H1 (cell line): ENCODE data around the gene ZDHHC17. TPM values are rescaled to one million over a fixed set of nuclear protein-coding genes. Genes with fewer than 3 reads are reported as not detected.
A peak's percentile ranks its signal among the peaks of the same experiment; 100 is the strongest.

Experiments
- CTCF ChIA-PET: fragments of 300-600 bp; sonication (Branson Sonifier 250); formaldehyde crosslinking; loops from one replicate; lab custom pipeline; 2021; ENCODE audit not compliant: partially characterized antibody; lab: Charles Lee
- POLR2A ChIA-PET: fragments of 300-600 bp; sonication (Branson Sonifier 250); formaldehyde crosslinking; loops from one replicate; lab custom pipeline; 2021; ENCODE audit warnings: inconsistent platforms; ENCODE audit not compliant: partially characterized antibody; lab: Charles Lee
- DNase-seq, 2 experiments: peaks; one replicate each; pipeline versions ENCODE4 v3.0.0 to v3.0.0-alpha.2; 2010 to 2022; ENCODE audit warnings: low spot score in 2 of 2, low read depth in 1 of 2, mixed read lengths in 1 of 2
- FAIRE-seq: peaks from 2 replicates; lab custom pipeline; 2011; peaks lifted over from hg19 to GRCh38; lab: Jason Lieb, UNC
- H2AFZ ChIP-seq: 2 replicates; pipeline ENCODE4 v1.8.1; 2012; ENCODE audit warnings: low read length, inconsistent platforms
- H2AK5ac ChIP-seq: 2 replicates; pipeline ENCODE4 v1.6.1; 2013; ENCODE audit warnings: low read depth, low read length
- H2BK120ac ChIP-seq: replicated peaks from 2 replicates; pipeline ENCODE3; 2013; ENCODE audit warnings: low read depth, low read length, inconsistent platforms
- H2BK12ac ChIP-seq: 2 replicates; pipeline ENCODE4 v1.6.1; 2013; ENCODE audit warnings: low read depth, low read length
- H2BK15ac ChIP-seq: 2 replicates; pipeline ENCODE4 v1.6.1; 2013; ENCODE audit warnings: low read length
- H2BK20ac ChIP-seq: 2 replicates; pipeline ENCODE4 v1.6.1; 2013; ENCODE audit warnings: low read length
- H2BK5ac ChIP-seq: 2 replicates; pipeline ENCODE4 v1.6.1; 2013; ENCODE audit warnings: low read depth, low read length
- H3K14ac ChIP-seq: 2 replicates; pipeline ENCODE4 v1.6.1; 2013; ENCODE audit warnings: inconsistent platforms; ENCODE audit not compliant: insufficient read length
- H3K18ac ChIP-seq: 2 replicates; pipeline ENCODE4 v1.6.1; 2013; ENCODE audit warnings: low read length; ENCODE audit errors: extremely low read depth
- H3K23ac ChIP-seq: 2 replicates; pipeline ENCODE4 v1.6.1; 2013; ENCODE audit warnings: inconsistent platforms; ENCODE audit not compliant: insufficient read length
- H3K23me2 ChIP-seq: 2 replicates; pipeline ENCODE4 v1.6.1; 2013; ENCODE audit warnings: low read depth, low read length
- H3K27ac ChIP-seq: 2 replicates; pipeline ENCODE4 v1.6.1; 2011; ENCODE audit warnings: low read depth, low read length, inconsistent platforms
- H3K27me3 ChIP-seq, 4 experiments: replicated peaks in 1 of 4; 1 replicate in 1 of 4; 2 replicates in 3 of 4; pipeline versions ENCODE4 v1.6.1 to v1.8.1; 2011 to 2013; ENCODE audit warnings: low read length in 3 of 4, mild to moderate bottlenecking in 3 of 4, inconsistent platforms in 2 of 4, mixed read lengths in 2 of 4, moderate library complexity in 1 of 4; ENCODE audit not compliant: control insufficient read depth in 3 of 4, insufficient read depth in 3 of 4; ENCODE audit errors: extremely low read depth in 1 of 4
- H3K36me3 ChIP-seq, 4 experiments: 2 replicates each; pipeline versions ENCODE4 v1.6.1 to v1.8.1; 2011 to 2013; ENCODE audit warnings: mild to moderate bottlenecking in 4 of 4, low read length in 3 of 4, moderate library complexity in 2 of 4, control low read depth in 1 of 4, inconsistent platforms in 1 of 4; ENCODE audit not compliant: insufficient read depth in 4 of 4, control insufficient read depth in 2 of 4
- H3K4ac ChIP-seq: replicated peaks from 2 replicates; pipeline ENCODE3; 2013; ENCODE audit warnings: low read length, low read depth, mixed read lengths, inconsistent platforms; ENCODE audit not compliant: insufficient read length
- H3K4me1 ChIP-seq, 4 experiments: replicated peaks in 1 of 4; 1 replicate in 1 of 4; 2 replicates in 3 of 4; pipeline versions ENCODE4 v1.6.1 to v1.8.1; 2011 to 2013; ENCODE audit warnings: low read length in 3 of 4, inconsistent platforms in 2 of 4, mixed read lengths in 1 of 4; ENCODE audit not compliant: insufficient read depth in 4 of 4, control insufficient read depth in 3 of 4
- H3K4me2 ChIP-seq, 2 experiments: 2 replicates each; pipeline versions ENCODE4 v1.6.1 to v1.8.1; 2011 to 2013; ENCODE audit warnings: low read depth in 2 of 2, low read length in 2 of 2, control low read depth in 1 of 2, inconsistent platforms in 1 of 2, mild to moderate bottlenecking in 1 of 2; ENCODE audit not compliant: insufficient read depth in 1 of 2
- H3K4me3 ChIP-seq, 4 experiments: fragments of 200-600, 300-600 bp in 1 of 4; sonication (generic), shearing (Covaris generic), sonication (Bioruptor Twin) in 1 of 4; 2 replicates each; pipeline versions ENCODE4 v1.5.1 to v1.8.1; 2011 to 2016; ENCODE audit warnings: low read length in 4 of 4, low read depth in 3 of 4, control low read depth in 2 of 4, inconsistent platforms in 2 of 4, mild to moderate bottlenecking in 2 of 4, mixed read lengths in 1 of 4, moderate library complexity in 1 of 4; ENCODE audit not compliant: insufficient read depth in 2 of 4; ENCODE audit errors: extremely low read depth in 1 of 4
- H3K56ac ChIP-seq: replicated peaks from 2 replicates; pipeline ENCODE3; 2013; ENCODE audit warnings: low read depth, mild to moderate bottlenecking, mixed read lengths, low read length, inconsistent platforms; ENCODE audit not compliant: insufficient read length
- H3K79me1 ChIP-seq: 2 replicates; pipeline ENCODE4 v1.6.1; 2013; ENCODE audit warnings: low read depth, low read length, control low read depth
- H3K79me2 ChIP-seq, 2 experiments: 2 replicates each; pipeline versions ENCODE4 v1.6.1 to v1.8.1; 2012 to 2013; ENCODE audit warnings: low read length in 2 of 2, mild to moderate bottlenecking in 2 of 2, inconsistent platforms in 1 of 2; ENCODE audit not compliant: insufficient read depth in 2 of 2, control insufficient read depth in 1 of 2
- H3K9ac ChIP-seq, 4 experiments: replicated peaks in 1 of 4; 1 replicate in 1 of 4; 2 replicates in 3 of 4; pipeline versions ENCODE4 v1.6.1 to v1.8.1; 2011 to 2013; ENCODE audit warnings: low read depth in 3 of 4, low read length in 3 of 4, control low read depth in 2 of 4, mild to moderate bottlenecking in 2 of 4, moderate library complexity in 2 of 4, inconsistent platforms in 1 of 4; ENCODE audit errors: extremely low read depth in 1 of 4
- H3K9me3 ChIP-seq, 2 experiments: 2 replicates each; pipeline versions ENCODE4 v1.6.1 to v1.8.1; 2012 to 2013; ENCODE audit warnings: mild to moderate bottlenecking in 2 of 2, moderate library complexity in 2 of 2, control low read depth in 1 of 2, inconsistent platforms in 1 of 2, low read depth in 1 of 2, low read length in 1 of 2, mixed read lengths in 1 of 2; ENCODE audit not compliant: insufficient read depth in 2 of 2
- H4K20me1 ChIP-seq, 2 experiments: replicated peaks in 1 of 2; 2 replicates each; pipeline versions ENCODE3 to v1.8.1; 2011 to 2013; ENCODE audit warnings: inconsistent platforms in 2 of 2, low read length in 2 of 2, mild to moderate bottlenecking in 1 of 2; ENCODE audit not compliant: insufficient read depth in 2 of 2, control insufficient read depth in 1 of 2
- H4K5ac ChIP-seq: 2 replicates; pipeline ENCODE4 v1.6.1; 2013; ENCODE audit warnings: low read length, low read depth, mixed read lengths, inconsistent platforms; ENCODE audit not compliant: insufficient read length
- H4K8ac ChIP-seq: 2 replicates; pipeline ENCODE4 v1.8.0; 2013; ENCODE audit warnings: mild to moderate bottlenecking, moderate library complexity, low read length, inconsistent platforms; ENCODE audit not compliant: insufficient read depth; ENCODE audit errors: extremely low read depth
- H4K91ac ChIP-seq: replicated peaks from 2 replicates; pipeline ENCODE3; 2013; ENCODE audit warnings: low read length, mixed read lengths, inconsistent platforms; ENCODE audit not compliant: insufficient read length
- BACH1 ChIP-seq: IDR thresholded peaks from 2 replicates; pipeline ENCODE4 v1.6.1; 2012; ENCODE audit warnings: low read length, improper control_type of control experiment
- JUN ChIP-seq: IDR thresholded peaks from 2 replicates; pipeline ENCODE4 v1.6.1; 2011; ENCODE audit warnings: low read depth, mild to moderate bottlenecking, improper control_type of control experiment, low read length
- RXRA ChIP-seq: IDR thresholded peaks from 2 replicates; pipeline ENCODE4 v1.6.1; 2011; ENCODE audit warnings: low read depth, mild to moderate bottlenecking, low read length, moderate library complexity; ENCODE audit not compliant: insufficient read depth
- TAF1 ChIP-seq: IDR thresholded peaks from 2 replicates; pipeline ENCODE4 v1.6.1; 2011; ENCODE audit warnings: mild to moderate bottlenecking, low read depth, low read length
- TCF12 ChIP-seq: IDR thresholded peaks from 2 replicates; pipeline ENCODE4 v1.6.1; 2011; ENCODE audit warnings: low read depth, mild to moderate bottlenecking, low read length
- WGBS, 2 experiments: shearing (Covaris generic) in 1 of 2; methylation state at CpG; one replicate each; pipeline versions ENCODE4 v1.1.6 to v1.1.7; 2013 to 2015; ENCODE audit warnings: low lambda C conversion rate in 2 of 2, mixed read lengths in 2 of 2, inconsistent platforms in 1 of 2, low coverage in 1 of 2, missing lambda C conversion rate in 1 of 2; ENCODE audit not compliant: insufficient replicate concordance in 2 of 2, insufficient coverage in 1 of 2, insufficient read length in 1 of 2; ENCODE audit errors: extremely low coverage in 1 of 2, missing lambda C conversion rate in 1 of 2; 5-methylcytosine and 5-hydroxymethylcytosine counted together
- polyA plus RNA-seq, 7 experiments: library from polyadenylated mRNA; depleted of rRNA in 3 of 7; stranded (reverse) in 5 of 7; unstranded in 2 of 7; fragments of >200 nt in 5 of 7; fragments of 200-250 nt in 2 of 7; gene quantifications; 1 replicate in 5 of 7; 2 replicates in 1 of 7; 4 replicates in 1 of 7; pipeline versions ENCODE4 v1.2.1 to v1.2.3, GENCODE V29; 2011 to 2013; ENCODE audit warnings: missing spikeins in 2 of 7, mixed read lengths in 2 of 7
- total RNA-seq: library from RNA; stranded (reverse); fragmentation: NEBNext Ultra II Directional; extraction: Animal tissue kit (Norgen Biotek cat#: 25700); gene quantifications from 2 replicates; pipeline ENCODE4 v1.2.1, GENCODE V29; 2021

Gene ZDHHC17
- total and polyA plus RNA-seq, 2 of the 8 experiments (the other 6 are each of a cell fraction or from before 2014, with no cell fraction given) = 27.6 to 28.9 TPM

- Histone ChIP-seq H2BK12ac (no peak overlapping the region), H3K4me1 (peaks cover 0 to 6% (median 5%) of the 10 kb centered on the region in 4 experiments; a peak in 5 of 7 replicates), H2BK20ac (no peak overlapping the region), H4K91ac (no peak overlapping the region), H4K20me1 (no peaks in the 10 kb centered on the region), H3K79me2 (no peaks in the 10 kb centered on the region), H3K4me3 (no peak overlapping the region), H3K56ac (no peak overlapping the region), H3K79me1 (no peaks in the 10 kb centered on the region), H4K8ac (no peak overlapping the region), H2BK5ac (no peak overlapping the region; the same call in 1 of the 2 replicates), H3K18ac (peak overlapping the region; percentile 21; the same call in 1 of the 2 replicates), H4K5ac (no peak overlapping the region), H3K23me2 (no peaks in the 10 kb centered on the region), H2AK5ac (no peak overlapping the region), H2BK15ac (no peak overlapping the region), H3K14ac (no peak overlapping the region), H3K9ac (no peak overlapping the region), H2AFZ (peak overlapping the region; percentile 98), H3K23ac (no peak overlapping the region), H3K9me3 (no peaks in the 10 kb centered on the region), H3K4ac (no peak overlapping the region), H3K4me2 (no peak overlapping the region), H3K36me3 (no peaks in the 10 kb centered on the region), H2BK120ac (no peak overlapping the region), H3K27me3 (no peaks in the 10 kb centered on the region), H3K27ac (no peak overlapping the region)
- CTCF ChIA-PET = interaction anchor here (1.0 kb wide), 1 partner anchor 94 kb away, joined by 3 read pairs; no protein-coding TSS in a partner anchor
- FAIRE-seq = no peak
- DNase-seq = no peak
- TF ChIP-seq TCF12 (no peak), TAF1 (no peak), JUN (no peak), BACH1 (no peak), RXRA (no peak)
- WGBS, 2 experiments = 76% methylated on average over 3 of the region's 3 CpGs; no CpG with 5 or more reads in 1 of the 2 experiments
- POLR2A ChIA-PET = interaction anchor here (0.7 kb wide), 1 partner anchor 23 kb away, joined by 3 read pairs; no protein-coding TSS in a partner anchor
Measured at GRCh38 chr12:76715332-76715731, 48.6 kb upstream of the ZDHHC17 start.
